Nephron (organoid): ENCODE data around the gene PLXNB3.

Experiments
- H3K27ac Mint-ChIP-seq, 3 experiments: 2 replicates each; pipeline ENCODE4 v1.8.0; 2020; ENCODE audit warnings: mixed read lengths in 3 of 3, mild to moderate bottlenecking in 2 of 3, moderate library complexity in 1 of 3
- H3K27me3 Mint-ChIP-seq: 2 replicates; pipeline ENCODE4 v1.8.0; 2021; ENCODE audit warnings: low read depth, mild to moderate bottlenecking, moderate library complexity, mixed read lengths
- H3K36me3 Mint-ChIP-seq: 2 replicates; pipeline ENCODE4 v1.8.0; 2020; ENCODE audit warnings: low read depth, mixed read lengths
- H3K4me1 Mint-ChIP-seq: 2 replicates; pipeline ENCODE4 v1.8.0; 2020; ENCODE audit warnings: mixed read lengths
- H3K4me3 Mint-ChIP-seq, 3 experiments: 2 replicates each; pipeline ENCODE4 v1.8.0; 2020; ENCODE audit warnings: mild to moderate bottlenecking in 3 of 3, mixed read lengths in 3 of 3, moderate library complexity in 2 of 3
- H3K9me3 Mint-ChIP-seq: 2 replicates; pipeline ENCODE4 v1.8.0; 2020; ENCODE audit warnings: mixed read lengths
- CTCF ChIP-seq, 3 experiments: fragments of 200-600 bp; sonication (generic); IDR thresholded peaks; one replicate each; pipeline ENCODE4 v1.5.0; 2021; ENCODE audit warnings: antibody characterized with exemption in 3 of 3; ENCODE audit not compliant: unreplicated experiment in 3 of 3

Gene PLXNB3

GRCh38 chrX:153768311-153769157 is 4.5 kb downstream of the PLXNB3 start:
- no peak for TF ChIP-seq CTCF (IDR thresholded peaks at IDR 0.05; ENCODE audit: unreplicated experiment in 3 of 3)
- Mint-ChIP-seq H3K4me1 (peaks cover 5% of the 10 kb centered on the region), H3K27me3 (peaks cover under 1% of the 10 kb centered on the region), H3K27ac (no peak overlapping the region), H3K4me3 (no peak overlapping the region), H3K36me3 (no peaks in the 10 kb centered on the region), H3K9me3 (peaks cover 5% of the 10 kb centered on the region)

DNA sequence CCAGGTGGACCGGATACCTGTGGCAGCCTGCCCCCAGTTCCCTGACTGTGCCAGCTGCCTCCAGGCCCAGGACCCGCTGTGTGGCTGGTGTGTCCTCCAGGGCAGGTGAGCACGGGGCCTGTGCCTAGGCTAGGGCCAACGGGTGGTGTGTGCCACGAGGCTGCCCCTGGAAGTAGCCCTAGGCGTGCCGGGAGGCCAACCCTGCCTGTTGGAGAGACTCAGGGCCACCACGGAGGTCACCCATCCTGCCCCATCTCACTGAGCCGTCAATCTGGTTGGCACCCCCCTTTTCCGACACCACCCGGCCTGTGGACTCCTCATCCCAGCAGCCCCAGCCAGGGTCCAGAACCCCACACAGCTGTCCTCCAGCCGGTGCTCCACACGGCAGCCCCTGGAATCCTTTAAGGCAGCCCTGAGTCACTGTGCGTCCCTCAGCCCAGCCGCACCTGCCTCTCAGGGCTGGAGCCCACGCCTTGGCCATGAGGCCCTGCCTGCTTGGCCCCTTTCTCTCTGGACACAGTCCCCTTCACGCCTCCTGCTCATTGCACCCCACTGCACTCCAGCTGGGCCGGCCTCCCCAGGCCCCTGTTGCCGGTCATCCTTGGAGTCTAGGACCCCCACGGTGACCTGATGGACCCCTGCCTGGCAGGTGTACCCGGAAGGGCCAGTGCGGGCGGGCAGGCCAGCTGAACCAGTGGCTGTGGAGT is 5.3 kb downstream of the PLXNB3 start:
- Mint-ChIP-seq H3K27ac (no peak overlapping the region), H3K9me3 (no peaks in the 10 kb centered on the region), H3K4me1 (peaks cover 5% of the 10 kb centered on the region), H3K36me3 (no peaks in the 10 kb centered on the region), H3K4me3 (no peak overlapping the region), H3K27me3 (no peaks in the 10 kb centered on the region)
- no peak for TF ChIP-seq CTCF (IDR thresholded peaks at IDR 0.05; ENCODE audit: unreplicated experiment in 3 of 3)

- no peaks in the 10 kb centered on the region for H3K9me3 Mint-ChIP-seq
- no peak overlapping the region for H3K4me3 Mint-ChIP-seq
- H3K27ac Mint-ChIP-seq = no peak overlapping the region
- no peaks in the 10 kb centered on the region for H3K27me3 Mint-ChIP-seq
- peaks cover 5% of the 10 kb centered on the region for H3K4me1 Mint-ChIP-seq
- TF ChIP-seq CTCF (IDR thresholded peaks at IDR 0.05; ENCODE audit: unreplicated experiment in 3 of 3) = no peak
- no peaks in the 10 kb centered on the region for H3K36me3 Mint-ChIP-seq
These were observed 6.0 kb downstream of the PLXNB3 start for GRCh38 chrX:153769865-153770600.

DNA sequence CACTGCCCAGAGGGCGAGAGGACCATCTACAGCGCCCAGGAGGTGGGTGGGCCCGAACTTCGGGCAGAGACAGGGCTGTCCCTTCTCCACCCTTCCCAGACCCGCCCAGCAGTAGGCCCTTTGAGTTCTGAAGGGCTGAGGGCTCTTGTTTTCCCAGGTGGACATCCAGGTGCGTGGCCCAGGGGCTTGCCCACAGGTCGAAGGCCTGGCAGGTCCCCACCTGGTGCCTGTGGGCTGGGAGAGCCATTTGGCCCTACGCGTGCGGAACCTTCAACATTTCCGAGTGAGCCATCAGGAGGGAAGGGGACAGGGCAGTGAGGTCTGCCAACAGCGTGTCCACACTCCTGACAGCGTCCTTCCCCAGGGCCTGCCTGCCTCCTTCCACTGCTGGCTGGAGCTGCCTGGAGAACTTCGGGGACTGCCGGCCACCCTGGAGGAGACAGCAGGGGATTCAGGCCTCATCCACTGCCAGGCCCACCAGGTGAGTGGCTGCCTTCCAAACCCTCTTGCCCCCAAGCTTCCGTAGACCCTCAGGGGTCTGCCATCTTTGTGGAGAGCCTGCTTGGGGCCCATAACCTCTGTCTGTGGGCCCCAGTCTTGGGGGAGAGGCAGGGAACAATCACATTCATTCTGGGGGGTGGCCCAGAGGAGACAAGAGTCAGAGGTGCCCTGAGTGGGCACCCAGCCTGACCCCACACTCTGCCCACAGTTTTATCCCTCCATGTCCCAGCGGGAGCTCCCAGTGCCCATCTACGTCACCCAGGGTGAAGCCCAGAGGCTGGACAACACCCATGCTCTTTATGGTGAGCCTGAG is 6.8 kb downstream of the PLXNB3 start:
- Mint-ChIP-seq H3K4me1 (peaks cover 5% of the 10 kb centered on the region), H3K27me3 (no peaks in the 10 kb centered on the region), H3K27ac (no peak overlapping the region), H3K9me3 (no peaks in the 10 kb centered on the region), H3K4me3 (no peak overlapping the region), H3K36me3 (no peaks in the 10 kb centered on the region)
- no peak for TF ChIP-seq CTCF (IDR thresholded peaks at IDR 0.05; ENCODE audit: unreplicated experiment in 3 of 3)

DNA sequence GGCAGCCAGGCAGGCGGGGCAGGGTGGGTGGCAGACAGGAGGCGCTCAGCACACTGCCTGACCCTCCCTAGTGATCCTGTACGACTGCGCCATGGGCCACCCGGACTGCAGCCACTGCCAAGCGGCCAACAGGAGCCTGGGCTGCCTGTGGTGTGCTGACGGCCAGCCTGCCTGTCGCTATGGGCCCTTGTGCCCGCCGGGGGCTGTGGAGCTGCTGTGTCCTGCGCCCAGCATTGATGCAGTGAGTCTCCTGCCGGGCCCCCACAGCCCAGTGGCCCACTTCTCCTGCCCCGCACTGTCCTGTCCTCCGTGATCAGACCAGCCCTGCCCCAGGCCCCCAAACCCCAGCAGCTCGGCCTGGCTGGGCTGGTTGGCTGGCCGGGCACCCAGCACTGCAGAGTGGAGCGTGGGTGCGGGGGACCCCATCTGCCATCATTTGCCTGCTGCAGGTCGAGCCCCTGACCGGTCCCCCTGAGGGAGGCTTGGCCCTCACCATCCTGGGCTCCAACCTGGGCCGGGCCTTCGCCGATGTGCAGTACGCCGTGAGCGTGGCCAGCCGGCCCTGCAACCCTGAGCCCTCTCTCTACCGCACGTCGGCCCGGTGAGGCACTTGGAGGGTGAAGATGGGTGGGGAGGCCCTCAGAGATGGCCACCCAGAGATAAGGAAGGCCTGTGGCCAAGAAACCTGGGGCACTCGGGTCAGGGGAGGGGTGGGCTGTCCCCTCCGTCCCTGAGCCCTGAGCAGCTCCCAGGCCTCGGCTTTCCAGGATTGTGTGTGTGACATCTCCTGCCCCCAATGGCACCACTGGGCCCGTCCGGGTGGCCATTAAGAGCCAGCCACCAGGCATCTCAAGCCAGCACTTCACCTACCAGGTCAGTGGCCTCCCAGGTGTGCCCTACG is 7.6 kb downstream of the PLXNB3 start:
- H3K27ac Mint-ChIP-seq = no peak overlapping the region

More for the DNA sequence above, 7.6 kb downstream of the PLXNB3 start:
- Mint-ChIP-seq H3K4me3 (no peak overlapping the region), H3K9me3 (no peaks in the 10 kb centered on the region), H3K4me1 (peaks cover under 1% of the 10 kb centered on the region), H3K27me3 (no peaks in the 10 kb centered on the region), H3K36me3 (no peaks in the 10 kb centered on the region)
- no peak for TF ChIP-seq CTCF (IDR thresholded peaks at IDR 0.05; ENCODE audit: unreplicated experiment in 3 of 3)
